Measurements from ENCODE around the gene BCAT1. TPM values are rescaled to one million over a fixed set of nuclear protein-coding genes. Genes with fewer than 3 reads are reported as not detected.

BCAT1 gene
- total RNA-seq, 1 donor from 2014 or later, result 5.8 TPM

GRCh38 chr12:24764712-24765111 is 184.2 kb downstream of the BCAT1 start:
- ATAC-seq, result no peak
- intact Hi-C loops (cut with DNase I), result no loop called here
- no peak for DNase-seq (ENCODE audit: missing footprints)

- no peak for DNase-seq (ENCODE audit: missing footprints)
- no peak for ATAC-seq
- intact Hi-C loops (cut with DNase I), result no loop called here
Measured at GRCh38 chr12:24760606-24761378, 188.1 kb downstream of the BCAT1 start.

GRCh38 chr12:24760162-24760561 is 188.7 kb downstream of the BCAT1 start:
- intact Hi-C loops (cut with DNase I), result no loop called here
- no peak for ATAC-seq
- no peak for DNase-seq (ENCODE audit: missing footprints)

Other genes with a start within 250 kb of the BCAT1 start
- gene DNAI7, start 246.1 kb upstream of the BCAT1 start, total RNA-seq, result 2.3 TPM
- gene ETFRF1, start 246.1 kb upstream of the BCAT1 start, total RNA-seq, result 65.7 TPM

All from Right ventricle myocardium inferior (tissue), 1 donor.